ENCODE measurements around the gene NDUFB1.

DNA sequence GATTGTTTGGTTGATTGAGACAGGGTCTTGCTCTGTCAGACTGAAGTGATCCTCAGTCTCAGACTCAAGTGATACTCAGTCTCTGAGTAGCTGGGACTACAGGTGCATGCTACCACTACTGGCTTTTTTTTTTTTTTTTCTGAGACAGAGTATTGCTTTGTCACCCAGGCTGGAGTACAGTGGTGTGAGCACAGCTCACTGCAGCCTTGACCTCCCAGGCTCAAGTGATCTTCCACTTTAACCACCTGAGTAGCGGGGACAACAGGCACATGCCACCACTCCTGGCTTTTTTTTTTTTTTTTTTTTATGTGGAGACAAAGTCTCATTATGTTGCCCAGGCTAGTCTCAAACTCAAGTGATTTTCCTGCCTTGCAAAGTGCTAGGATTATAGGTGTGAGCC is 32.1 kb upstream of the NDUFB1 start:
- no peak for TF ChIP-seq POLR2AphosphoS5 (IDR thresholded peaks at IDR 0.05)
- TF ChIP-seq, protein P1, sequence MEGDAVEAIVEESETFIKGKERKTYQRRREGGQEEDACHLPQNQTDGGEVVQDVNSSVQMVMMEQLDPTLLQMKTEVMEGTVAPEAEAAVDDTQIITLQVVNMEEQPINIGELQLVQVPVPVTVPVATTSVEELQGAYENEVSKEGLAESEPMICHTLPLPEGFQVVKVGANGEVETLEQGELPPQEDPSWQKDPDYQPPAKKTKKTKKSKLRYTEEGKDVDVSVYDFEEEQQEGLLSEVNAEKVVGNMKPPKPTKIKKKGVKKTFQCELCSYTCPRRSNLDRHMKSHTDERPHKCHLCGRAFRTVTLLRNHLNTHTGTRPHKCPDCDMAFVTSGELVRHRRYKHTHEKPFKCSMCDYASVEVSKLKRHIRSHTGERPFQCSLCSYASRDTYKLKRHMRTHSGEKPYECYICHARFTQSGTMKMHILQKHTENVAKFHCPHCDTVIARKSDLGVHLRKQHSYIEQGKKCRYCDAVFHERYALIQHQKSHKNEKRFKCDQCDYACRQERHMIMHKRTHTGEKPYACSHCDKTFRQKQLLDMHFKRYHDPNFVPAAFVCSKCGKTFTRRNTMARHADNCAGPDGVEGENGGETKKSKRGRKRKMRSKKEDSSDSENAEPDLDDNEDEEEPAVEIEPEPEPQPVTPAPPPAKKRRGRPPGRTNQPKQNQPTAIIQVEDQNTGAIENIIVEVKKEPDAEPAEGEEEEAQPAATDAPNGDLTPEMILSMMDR (IDR thresholded peaks at IDR 0.05) = no peak
- no peak for TF ChIP-seq POLR2A (IDR thresholded peaks at IDR 0.05)
